Adrenal gland (tissue), 5 donors: ENCODE data around the gene TRAPPC12.

Experiments
- POLR2A ChIP-seq, 2 donors: fragments of 450-650 bp; IDR thresholded peaks; one replicate each; pipeline ENCODE4 v1.6.1; 2017; ENCODE audit warnings: antibody characterized with exemption in 2 of 2, mild to moderate bottlenecking in 2 of 2, moderate library complexity in 1 of 2
- TF ChIP-seq, protein P1 (sequence below), 6 experiments: fragments of 450-650 bp in 4 of 6; fragments of 200-600 bp in 2 of 6; sonication (generic) in 1 of 6; IDR thresholded peaks; 1 replicate in 5 of 6; 2 replicates in 1 of 6; pipeline versions ENCODE4 v1.5.1 to v1.8.0; 2016 to 2021; ENCODE audit warnings: antibody characterized with exemption in 6 of 6, mild to moderate bottlenecking in 2 of 6, moderate library complexity in 1 of 6
- donor health status: DM: no; HTN: no; CAD: no.

DNA sequence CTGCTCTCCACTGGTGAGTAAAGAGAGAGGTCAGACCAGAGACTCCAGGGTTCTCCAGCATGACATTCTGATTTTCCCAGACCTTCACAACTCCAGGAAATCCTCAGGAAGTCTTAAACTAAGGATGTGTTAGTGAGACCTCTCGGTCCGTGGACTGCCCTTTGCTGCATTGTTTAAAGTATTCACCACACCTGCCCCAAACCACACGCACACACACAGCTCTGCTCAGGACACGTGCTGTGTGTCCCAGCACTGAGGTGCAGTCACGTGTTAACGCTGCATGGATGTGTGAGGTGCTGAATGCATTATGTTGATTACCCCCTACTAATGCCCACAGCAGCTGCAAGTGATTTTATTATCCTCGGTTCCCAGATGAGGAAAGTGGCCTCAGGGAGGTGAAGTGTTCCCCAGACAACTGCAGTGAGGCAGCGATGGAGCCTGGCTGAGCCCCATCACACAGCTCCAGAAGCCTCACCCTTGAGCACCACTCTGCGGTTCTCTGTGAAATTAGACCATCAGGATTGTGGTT lies 68.4 kb downstream of the TRAPPC12 start:
- TF ChIP-seq, protein P1, sequence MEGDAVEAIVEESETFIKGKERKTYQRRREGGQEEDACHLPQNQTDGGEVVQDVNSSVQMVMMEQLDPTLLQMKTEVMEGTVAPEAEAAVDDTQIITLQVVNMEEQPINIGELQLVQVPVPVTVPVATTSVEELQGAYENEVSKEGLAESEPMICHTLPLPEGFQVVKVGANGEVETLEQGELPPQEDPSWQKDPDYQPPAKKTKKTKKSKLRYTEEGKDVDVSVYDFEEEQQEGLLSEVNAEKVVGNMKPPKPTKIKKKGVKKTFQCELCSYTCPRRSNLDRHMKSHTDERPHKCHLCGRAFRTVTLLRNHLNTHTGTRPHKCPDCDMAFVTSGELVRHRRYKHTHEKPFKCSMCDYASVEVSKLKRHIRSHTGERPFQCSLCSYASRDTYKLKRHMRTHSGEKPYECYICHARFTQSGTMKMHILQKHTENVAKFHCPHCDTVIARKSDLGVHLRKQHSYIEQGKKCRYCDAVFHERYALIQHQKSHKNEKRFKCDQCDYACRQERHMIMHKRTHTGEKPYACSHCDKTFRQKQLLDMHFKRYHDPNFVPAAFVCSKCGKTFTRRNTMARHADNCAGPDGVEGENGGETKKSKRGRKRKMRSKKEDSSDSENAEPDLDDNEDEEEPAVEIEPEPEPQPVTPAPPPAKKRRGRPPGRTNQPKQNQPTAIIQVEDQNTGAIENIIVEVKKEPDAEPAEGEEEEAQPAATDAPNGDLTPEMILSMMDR (IDR thresholded peaks at IDR 0.05) = no peak
- TF ChIP-seq POLR2A (IDR thresholded peaks at IDR 0.05) = no peak
